Gastroesophageal sphincter (tissue), 4 donors: ENCODE measurements around the gene SOCS2. TPM values are rescaled to one million over a fixed set of nuclear protein-coding genes. Genes with fewer than 3 reads are reported as not detected.

ENCODE experiments used
- ATAC-seq: fragments of 150-250 bp; one replicate; pipeline ENCODE4 v1.9.1; 2016; ENCODE audit warnings: mild to moderate bottlenecking, moderate library complexity
- H3K27ac ChIP-seq, 4 donors: fragments of 200-600 bp; sonication (generic) in 3 of 4; 1 replicate in 3 of 4; 2 replicates in 1 of 4; pipeline ENCODE4 v1.5.1; 2016 to 2019
- H3K27me3 ChIP-seq: fragments of 200-600 bp; sonication (generic); one replicate; pipeline ENCODE4 v1.5.1; 2019
- H3K36me3 ChIP-seq, 2 donors: fragments of 200-600 bp; sonication (generic); one replicate each; pipeline ENCODE4 v1.5.1; 2019; ENCODE audit warnings: control low read depth in 1 of 2
- H3K4me1 ChIP-seq, 3 donors: fragments of 200-600 bp; sonication (generic); 1 replicate in 2 of 3; 2 replicates in 1 of 3; pipeline ENCODE4 v1.5.1; 2016 to 2019; ENCODE audit warnings: control low read depth in 2 of 3
- H3K4me3 ChIP-seq, 2 donors: fragments of 200-600 bp; sonication (generic); one replicate each; pipeline ENCODE4 v1.5.1; 2019; ENCODE audit warnings: mild to moderate bottlenecking in 1 of 2, moderate library complexity in 1 of 2
- H3K9me3 ChIP-seq, 3 donors: fragments of 200-600 bp; sonication (generic); one replicate each; pipeline ENCODE4 v1.5.1; 2017 to 2019; ENCODE audit warnings: control low read depth in 2 of 3
- CTCF ChIP-seq, 4 experiments: fragments of 200-600 bp in 2 of 4; fragments of 450-650 bp in 2 of 4; sonication (generic) in 1 of 4; IDR thresholded peaks; one replicate each; pipeline ENCODE4 v1.5.1; 2017 to 2019; ENCODE audit warnings: antibody characterized with exemption in 4 of 4, mild to moderate bottlenecking in 2 of 4, moderate library complexity in 2 of 4
- EP300 ChIP-seq: sonication (generic); formaldehyde crosslinking; IDR thresholded peaks from one replicate; pipeline ENCODE4 v1.6.1; 2017; ENCODE audit warnings: antibody characterized with exemption, mild to moderate bottlenecking
- POLR2A ChIP-seq, 2 donors: fragments of 450-650 bp; IDR thresholded peaks; one replicate each; pipeline ENCODE4 v1.6.1; 2017; ENCODE audit warnings: antibody characterized with exemption in 2 of 2, mild to moderate bottlenecking in 2 of 2, moderate library complexity in 1 of 2
- POLR2AphosphoS5 ChIP-seq: sonication (generic); formaldehyde crosslinking; IDR thresholded peaks from one replicate; pipeline ENCODE4 v1.6.1; 2017; ENCODE audit warnings: antibody characterized with exemption
- WGBS, 2 donors: methylation state at CpG; one replicate each; pipeline ENCODE4 v1.1.5; 2018; ENCODE audit warnings: low coverage in 1 of 2; 5-methylcytosine and 5-hydroxymethylcytosine counted together
- total RNA-seq, 4 donors: library from RNA; depleted of rRNA; stranded (reverse); fragments of >200 nt; gene quantifications; one replicate each; pipeline ENCODE4 v1.1.0, GENCODE V29; 2016

SOCS2 gene
- total RNA-seq, 4 donors from 2014 or later = 17.6 to 49.4 (median 31.4) TPM

GRCh38 chr12:93591137-93591868 lies 18.8 kb downstream of the SOCS2 start:
- TF ChIP-seq EP300 (no peak), POLR2A (IDR thresholded peaks at IDR 0.05) (peak; percentile 54 to 81), POLR2AphosphoS5 (peak; percentile 74), CTCF (IDR thresholded peaks at IDR 0.05) (peak in 1 of 4 experiments; percentile 8)
- Histone ChIP-seq H3K27me3 (no peaks in the 10 kb centered on the region), H3K27ac (peak overlapping the region; percentile 27 to 84 (median 78)), H3K4me3 (peak overlapping the region; percentile 53 to 61), H3K4me1 (peaks cover 0 to 23% (median 0%) of the 10 kb centered on the region in 3 donors), H3K36me3 (no peaks in the 10 kb centered on the region), H3K9me3 (no peaks in the 10 kb centered on the region)
- peak; percentile 96 for ATAC-seq
- WGBS, 2 donors = 1 to 5% methylated on average over 22 to 24 of the region's 37 CpGs

- H3K4me1 ChIP-seq = peaks cover 0 to 23% (median 0%) of the 10 kb centered on the region in 3 donors
- H3K4me3 ChIP-seq = no peak overlapping the region
- WGBS, 2 donors = 66 to 73% methylated on average over 4 to 6 of the region's 6 CpGs
- H3K27ac ChIP-seq = peak overlapping the region; percentile 34 to 84 (median 73)
- no peak for ATAC-seq
- no peaks in the 10 kb centered on the region for H3K9me3 ChIP-seq
- no peaks in the 10 kb centered on the region for H3K36me3 ChIP-seq
- TF ChIP-seq POLR2AphosphoS5 (no peak), EP300 (no peak), CTCF (IDR thresholded peaks at IDR 0.05) (no peak), POLR2A (IDR thresholded peaks at IDR 0.05) (no peak)
- H3K27me3 ChIP-seq = no peaks in the 10 kb centered on the region
Observed at GRCh38 chr12:93592641-93593406, 20.3 kb downstream of the SOCS2 start.

GRCh38 chr12:93593843-93594242 lies 21.4 kb downstream of the SOCS2 start:
- TF ChIP-seq POLR2A (IDR thresholded peaks at IDR 0.05) (no peak), CTCF (IDR thresholded peaks at IDR 0.05) (no peak), EP300 (no peak), POLR2AphosphoS5 (no peak)
- Histone ChIP-seq H3K36me3 (no peaks in the 10 kb centered on the region), H3K4me1 (peaks cover 0 to 23% (median 0%) of the 10 kb centered on the region in 3 donors), H3K27me3 (no peaks in the 10 kb centered on the region), H3K9me3 (no peaks in the 10 kb centered on the region), H3K4me3 (no peak overlapping the region), H3K27ac (peak overlapping the region in 2 of 4 donors; percentile 84)
- 53 to 62% methylated on average over 1 to 2 of the region's 2 CpGs for WGBS, 2 donors
- ATAC-seq = no peak

- no peaks in the 10 kb centered on the region for H3K27me3 ChIP-seq
- peak overlapping the region in 3 of 4 donors; percentile 15 to 84 (median 49) for H3K27ac ChIP-seq
- no peaks in the 10 kb centered on the region for H3K9me3 ChIP-seq
- H3K36me3 ChIP-seq = no peaks in the 10 kb centered on the region
- peaks cover 0 to 23% (median 0%) of the 10 kb centered on the region in 3 donors for H3K4me1 ChIP-seq
- TF ChIP-seq POLR2AphosphoS5 = no peak
- no peak for TF ChIP-seq CTCF (IDR thresholded peaks at IDR 0.05)
- no peak for TF ChIP-seq EP300
- no peak for TF ChIP-seq POLR2A (IDR thresholded peaks at IDR 0.05)
- no peak for ATAC-seq
- 32 to 57% methylated on average over 5 to 6 of the region's 6 CpGs for WGBS, 2 donors
- peak overlapping the region; percentile 8 to 19 for H3K4me3 ChIP-seq
Observed at GRCh38 chr12:93594766-93595311, 22.4 kb downstream of the SOCS2 start.
